ENCODE data around the gene LILRB4. TPM values are rescaled to one million over a fixed set of nuclear protein-coding genes. Genes with fewer than 3 reads are reported as not detected.
"Not testable (repeated sequence)": the region's sequence is repeated elsewhere in the genome, so short reads cannot be mapped to it uniquely, and the experiment has no call there.

The LILRB4 gene
- total RNA-seq, result under 1 TPM in 5 of 8 experiments, not detected in 3; 0.18 to 0.87 (median 0.38) TPM

DNA sequence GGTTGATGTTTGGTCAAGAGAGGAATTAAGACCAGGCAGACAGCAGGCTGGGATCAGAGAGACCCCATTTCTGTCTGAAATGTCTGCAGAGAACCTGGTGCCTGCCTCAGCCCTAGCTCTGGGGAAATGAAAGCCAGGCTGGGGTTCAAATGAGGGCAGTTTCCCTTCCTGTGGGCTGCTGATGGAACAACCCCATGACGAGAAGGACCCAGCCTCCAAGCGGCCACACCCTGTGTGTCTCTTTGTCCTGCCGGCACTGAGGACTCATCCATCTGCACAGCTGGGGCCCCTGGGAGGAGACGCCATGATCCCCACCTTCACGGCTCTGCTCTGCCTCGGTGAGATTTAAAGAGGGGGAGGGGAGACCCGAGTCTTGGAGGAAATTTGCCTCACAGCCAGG lies at the start of gene LILRB4:
TSS of gene LILRB4 (plus strand) at position 256 of the 400 bp plus-strand sequence. CDS start at position 305, 49 bp downstream.
- H3K4me1 ChIP-seq (replicated peaks in 1 of 2), result no peaks in the 10 kb centered on the region
- in situ Hi-C loops (cut with MboI; ENCODE audit: low pct_unique_long_range_greater_than_20kb in 2 of 9, low sequenced_read_pairs in 9 of 9, unreplicated experiment in 9 of 9), result loop anchor here in 1 of 9 experiments (25.0 kb wide), 1 partner anchor 175 kb away; no protein-coding TSS in a partner anchor
- ATAC-seq (replicated peaks in 6 of 8), result no peak
- H3K27ac ChIP-seq, result no peak within 1 kb of the TSS
- H3K4me3 ChIP-seq, result no peak within 1 kb of the TSS
- 53 to 80% methylated on average over 1 to 6 of the region's 7 CpGs; no CpG with 5 or more reads in 8 of the 10 experiments for WGBS, 10 experiments

DNA sequence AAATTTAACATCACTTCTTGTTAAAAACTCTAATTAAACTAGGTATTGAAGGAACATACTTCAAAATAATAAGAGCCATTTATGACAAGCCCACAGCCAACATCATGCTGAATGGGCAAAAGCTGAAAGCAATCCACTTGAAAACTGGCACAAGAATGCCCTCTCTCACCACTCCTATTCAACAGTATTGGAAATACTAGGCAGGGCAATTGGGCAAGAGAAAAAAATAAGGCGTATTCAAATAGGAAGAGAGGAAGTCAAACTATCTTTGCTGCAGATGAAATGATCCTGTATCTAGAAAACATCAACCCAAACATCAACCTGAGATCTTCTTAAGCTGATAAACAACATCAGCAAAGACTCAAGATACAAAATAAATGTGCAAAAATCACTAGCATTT lies 48.1 kb upstream of the LILRB4 start:
- in situ Hi-C loops (cut with MboI; ENCODE audit: low pct_unique_long_range_greater_than_20kb in 2 of 9, low sequenced_read_pairs in 9 of 9, unreplicated experiment in 9 of 9), result no loop called here
- no peaks in the 10 kb centered on the region for H3K4me1 ChIP-seq (replicated peaks in 1 of 2)
- H3K4me3 ChIP-seq, result no peak overlapping the region
- 0 to 80% (median 36%) methylated on average over 1 of the region's 1 CpG; no CpG with 5 or more reads in 4 of the 10 experiments for WGBS, 10 experiments
- H3K27ac ChIP-seq, result no peak overlapping the region
- ATAC-seq (replicated peaks in 6 of 8), result no peak

DNA sequence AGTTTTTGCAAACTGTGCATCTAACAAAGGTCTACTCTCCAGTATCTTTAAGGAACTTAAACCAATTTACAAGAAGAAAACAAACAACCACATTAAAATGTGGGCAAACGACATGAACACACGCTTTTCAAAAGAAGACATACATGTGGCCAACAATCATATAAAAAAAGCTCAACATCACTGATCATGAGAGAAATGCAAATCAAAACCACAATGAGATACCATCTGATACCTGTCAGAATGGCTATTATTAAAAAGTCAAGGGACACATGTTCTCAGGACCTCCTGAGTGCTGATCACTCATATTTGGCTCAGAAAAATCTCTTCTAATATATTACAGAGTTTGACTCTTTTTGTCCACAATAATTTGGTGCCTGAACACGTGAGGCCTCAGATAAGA lies 46.7 kb upstream of the LILRB4 start:
- in situ Hi-C loops (cut with MboI; ENCODE audit: low pct_unique_long_range_greater_than_20kb in 2 of 9, low sequenced_read_pairs in 9 of 9, unreplicated experiment in 9 of 9), result no loop called here
- 0 to 55% (median 17%) methylated on average over 1 to 3 of the region's 3 CpGs for WGBS, 10 experiments
- ATAC-seq (replicated peaks in 6 of 8), result no peak

DNA sequence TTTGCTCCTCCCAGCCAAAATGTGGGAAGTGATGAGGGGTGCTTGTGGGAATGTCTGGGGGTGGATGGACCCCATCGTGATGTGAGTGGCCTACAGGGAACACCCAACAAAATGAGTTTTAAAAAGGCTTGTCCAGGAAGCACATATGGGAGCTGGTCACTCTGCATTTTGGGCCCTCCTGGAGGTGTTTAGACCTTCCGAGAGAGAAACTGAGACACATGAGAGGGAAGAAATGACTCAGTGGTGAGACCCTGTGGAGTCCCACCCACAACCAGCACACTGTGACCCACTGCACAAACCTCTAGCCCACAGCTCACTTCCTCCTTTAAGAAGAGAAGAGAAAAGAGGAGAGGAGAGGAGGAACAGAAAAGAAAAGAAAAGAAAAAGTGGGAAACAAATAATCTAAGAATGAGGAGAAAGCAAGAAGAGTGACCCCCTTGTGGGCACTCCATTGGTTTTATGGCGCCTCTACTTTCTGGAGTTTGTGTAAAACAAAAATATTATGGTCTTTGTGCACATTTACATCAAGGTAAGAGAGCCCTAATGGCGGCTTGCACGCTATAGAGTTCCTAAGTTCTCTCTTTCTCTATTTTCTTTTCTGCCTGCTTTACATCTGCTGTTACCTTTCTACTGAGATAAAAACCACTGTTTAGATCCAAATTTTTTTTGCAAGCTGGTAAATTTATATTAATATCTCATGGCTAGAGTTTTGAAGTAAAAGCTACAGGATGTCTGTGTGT lies 45.8 kb upstream of the LILRB4 start:
- no peak overlapping the region for H3K27ac ChIP-seq
- in situ Hi-C loops (cut with MboI; ENCODE audit: low pct_unique_long_range_greater_than_20kb in 2 of 9, low sequenced_read_pairs in 9 of 9, unreplicated experiment in 9 of 9), result no loop called here
- 0 to 33% (median 15%) methylated on average over 1 to 5 of the region's 5 CpGs; no CpG with 5 or more reads in 1 of the 10 experiments for WGBS, 10 experiments

More for the DNA sequence above, 46.7 kb upstream of the LILRB4 start:
- no peak overlapping the region for H3K4me3 ChIP-seq
- H3K4me1 ChIP-seq (replicated peaks in 1 of 2), result no peaks in the 10 kb centered on the region
- H3K27ac ChIP-seq, result no peak overlapping the region

DNA sequence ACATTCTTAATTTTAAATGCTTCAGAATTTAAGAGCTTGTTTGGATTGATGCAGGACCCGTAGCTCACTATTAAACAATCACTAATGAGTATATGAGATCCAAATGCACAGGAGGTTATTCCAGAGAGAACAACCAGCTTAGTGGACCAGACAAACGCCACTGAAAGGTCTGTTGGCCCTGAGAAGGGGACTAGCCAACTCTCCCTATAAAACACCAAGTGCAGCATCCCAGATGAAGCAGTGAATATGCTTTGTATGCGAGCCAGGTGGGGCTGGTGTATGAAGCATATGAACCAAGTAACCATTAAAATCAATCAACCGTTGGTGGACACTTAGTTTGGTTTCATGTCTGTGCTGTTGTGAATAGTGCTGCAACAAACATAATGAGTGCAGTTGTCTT lies 42.3 kb upstream of the LILRB4 start:
- Histone ChIP-seq H3K4me1 (replicated peaks in 1 of 2) (no peaks in the 10 kb centered on the region), H3K4me3 (no peak overlapping the region), H3K27ac (no peak overlapping the region)
- 0 to 57% (median 15%) methylated on average over 1 to 4 of the region's 4 CpGs; no CpG with 5 or more reads in 2 of the 10 experiments for WGBS, 10 experiments
- in situ Hi-C loops (cut with MboI; ENCODE audit: low pct_unique_long_range_greater_than_20kb in 2 of 9, low sequenced_read_pairs in 9 of 9, unreplicated experiment in 9 of 9), result no loop called here
- ATAC-seq (replicated peaks in 6 of 8), result no peak

More for the DNA sequence above, 45.8 kb upstream of the LILRB4 start:
- no peak for ATAC-seq (replicated peaks in 6 of 8)
- Histone ChIP-seq H3K4me3 (no peak overlapping the region), H3K4me1 (replicated peaks in 1 of 2) (no peaks in the 10 kb centered on the region)

DNA sequence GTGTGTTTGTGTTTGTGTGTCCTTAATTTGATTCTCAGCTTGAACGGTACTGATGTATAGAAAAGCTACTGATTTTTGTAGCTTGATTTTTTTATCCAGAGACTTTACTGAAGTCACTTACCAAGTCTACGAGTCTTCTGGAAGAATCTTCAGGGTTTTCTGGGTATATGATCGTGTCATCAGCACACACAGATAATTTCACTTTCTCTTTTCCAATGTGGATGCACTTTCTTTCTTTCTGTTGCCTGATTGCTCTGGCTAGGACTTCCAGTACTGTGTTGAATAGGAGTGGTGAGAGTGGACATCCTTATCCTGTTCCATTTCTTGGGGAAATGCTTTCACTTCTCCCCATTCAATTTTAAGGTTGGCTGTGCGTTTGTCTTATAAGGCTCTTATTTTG lies 40.4 kb upstream of the LILRB4 start:
- Histone ChIP-seq H3K4me1 (replicated peaks in 1 of 2) (no peaks in the 10 kb centered on the region), H3K27ac (no peak overlapping the region), H3K4me3 (no peak overlapping the region)
- in situ Hi-C loops (cut with MboI; ENCODE audit: low pct_unique_long_range_greater_than_20kb in 2 of 9, low sequenced_read_pairs in 9 of 9, unreplicated experiment in 9 of 9), result no loop called here
- WGBS, 10 experiments, result 0 to 40% (median 11%) methylated on average over 1 to 4 of the region's 4 CpGs
- ATAC-seq (replicated peaks in 6 of 8), result no peak

DNA sequence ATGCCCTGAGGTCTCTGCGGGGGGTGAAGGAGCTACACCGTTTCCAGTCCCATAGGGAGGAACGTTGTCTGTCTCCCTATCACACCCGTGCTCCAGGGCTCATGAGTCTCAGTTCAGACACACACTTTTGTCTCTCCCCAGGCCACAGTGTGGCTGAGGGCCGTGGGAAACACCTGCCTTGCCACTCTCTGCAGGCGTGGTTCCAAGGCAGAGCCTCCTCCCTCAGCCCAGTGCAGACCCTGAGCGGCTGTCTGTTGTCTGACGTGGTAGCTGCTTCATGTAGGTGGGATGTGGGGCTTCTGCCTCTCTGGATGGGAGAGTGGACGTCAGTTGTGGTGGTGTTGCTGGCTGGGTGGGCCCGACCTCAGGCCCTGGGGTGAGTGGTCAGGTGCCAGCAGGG lies 38.6 kb upstream of the LILRB4 start:
- H3K4me1 ChIP-seq (replicated peaks in 1 of 2); H3K27ac ChIP-seq; ATAC-seq (replicated peaks in 6 of 8); H3K4me3 ChIP-seq; in situ Hi-C loops (cut with MboI; ENCODE audit: low pct_unique_long_range_greater_than_20kb in 2 of 9, low sequenced_read_pairs in 9 of 9, unreplicated experiment in 9 of 9): not testable (repeated sequence)
- WGBS, 10 experiments, result no CpG with 5 or more reads among the region's 10 CpGs

DNA sequence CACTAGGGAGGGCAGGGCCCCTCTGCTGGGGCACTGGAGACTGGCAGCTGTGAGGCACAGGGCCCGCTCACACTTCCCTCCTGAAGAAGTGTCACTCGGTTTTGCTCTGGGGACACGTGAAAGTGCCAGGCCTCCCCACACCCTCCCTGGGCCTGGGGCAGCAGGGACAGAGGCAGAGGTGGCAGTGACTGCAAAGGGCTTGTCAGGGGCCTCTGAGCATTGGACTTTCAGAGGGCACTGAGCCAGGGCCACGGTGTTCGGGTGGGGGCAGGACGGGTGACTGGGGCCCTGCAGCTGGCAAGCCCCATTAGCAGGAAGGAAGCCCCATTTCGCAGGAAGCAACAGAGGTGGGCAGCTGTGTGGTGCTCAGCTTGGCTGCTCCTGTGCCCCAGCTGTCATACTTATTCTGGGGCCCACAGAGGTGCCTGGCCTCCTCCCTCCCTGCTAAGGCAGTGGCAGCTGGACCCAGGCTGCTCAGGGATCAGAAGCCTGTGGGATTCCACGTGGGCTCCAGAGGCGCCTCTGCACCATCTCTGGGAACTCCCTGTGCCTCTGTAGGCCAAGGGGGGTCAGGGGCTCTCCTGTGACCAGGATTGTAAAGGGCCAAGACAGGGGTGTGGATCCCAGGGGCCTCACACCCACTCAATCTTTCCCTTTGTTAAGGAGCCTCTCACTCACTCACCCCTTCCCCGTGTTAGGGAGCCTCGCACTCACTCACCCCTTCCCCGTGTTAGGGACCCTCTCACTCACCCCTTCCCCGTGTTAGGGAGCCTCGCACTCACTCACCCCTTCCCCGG lies 37.7 kb upstream of the LILRB4 start:
- WGBS, 10 experiments, result 38% methylated on average over 3 of the region's 15 CpGs; no CpG with 5 or more reads in 9 of the 10 experiments
- ATAC-seq (replicated peaks in 6 of 8); in situ Hi-C loops (cut with MboI; ENCODE audit: low pct_unique_long_range_greater_than_20kb in 2 of 9, low sequenced_read_pairs in 9 of 9, unreplicated experiment in 9 of 9); H3K27ac ChIP-seq; H3K4me3 ChIP-seq; H3K4me1 ChIP-seq (replicated peaks in 1 of 2): not testable (repeated sequence)

DNA sequence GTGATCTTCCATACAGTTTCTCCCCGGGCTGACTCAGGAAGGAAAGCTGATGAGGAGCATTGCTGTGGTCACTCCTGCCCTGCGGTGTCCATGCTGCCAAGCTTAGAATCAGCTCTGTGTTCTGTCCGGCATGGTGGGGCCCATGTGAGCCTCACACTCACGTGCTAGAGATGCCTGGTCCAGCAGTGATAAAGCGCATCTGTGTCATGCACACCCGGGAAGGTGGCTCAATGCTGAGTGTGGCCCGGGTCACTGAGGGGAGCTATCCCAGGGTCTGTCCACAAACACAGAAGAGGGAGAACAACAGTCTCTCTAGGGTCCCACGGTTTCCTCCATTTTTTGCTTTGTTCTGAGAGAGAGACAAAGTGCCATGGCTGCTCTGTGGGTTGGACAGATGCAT lies 36.0 kb upstream of the LILRB4 start:
- WGBS, 10 experiments, result 0 to 80% (median 50%) methylated on average over 1 to 6 of the region's 8 CpGs; no CpG with 5 or more reads in 2 of the 10 experiments
- no peak overlapping the region for H3K4me3 ChIP-seq
- in situ Hi-C loops (cut with MboI; ENCODE audit: low pct_unique_long_range_greater_than_20kb in 2 of 9, low sequenced_read_pairs in 9 of 9, unreplicated experiment in 9 of 9), result no loop called here
- H3K27ac ChIP-seq, result no peak overlapping the region
- ATAC-seq (replicated peaks in 6 of 8), result no peak
- no peaks in the 10 kb centered on the region for H3K4me1 ChIP-seq (replicated peaks in 1 of 2)

DNA sequence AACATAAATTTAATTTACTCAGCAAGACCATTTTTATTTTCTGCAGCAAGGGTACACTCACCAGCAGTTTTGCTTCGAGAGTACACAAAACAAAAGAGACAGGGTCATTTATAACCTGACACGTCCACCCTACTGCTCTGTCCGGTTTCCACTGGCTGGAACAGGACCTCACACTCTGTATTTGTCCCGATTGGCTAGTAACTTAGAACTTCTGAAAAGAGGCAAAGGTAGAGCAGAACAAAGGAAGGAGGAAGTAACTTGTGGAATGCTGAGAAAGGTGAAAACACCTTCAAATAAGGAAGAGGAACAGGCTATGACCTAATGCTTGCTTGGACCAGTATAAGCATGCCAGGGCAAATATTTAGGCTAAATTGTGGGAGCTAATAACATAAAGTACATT lies 34.9 kb upstream of the LILRB4 start:
- H3K4me1 ChIP-seq (replicated peaks in 1 of 2); ATAC-seq (replicated peaks in 6 of 8); in situ Hi-C loops (cut with MboI; ENCODE audit: low pct_unique_long_range_greater_than_20kb in 2 of 9, low sequenced_read_pairs in 9 of 9, unreplicated experiment in 9 of 9); H3K27ac ChIP-seq; H3K4me3 ChIP-seq: not testable (repeated sequence)
- WGBS, 10 experiments, result 0 to 54% (median 17%) methylated on average over 1 to 4 of the region's 4 CpGs; no CpG with 5 or more reads in 2 of the 10 experiments

DNA sequence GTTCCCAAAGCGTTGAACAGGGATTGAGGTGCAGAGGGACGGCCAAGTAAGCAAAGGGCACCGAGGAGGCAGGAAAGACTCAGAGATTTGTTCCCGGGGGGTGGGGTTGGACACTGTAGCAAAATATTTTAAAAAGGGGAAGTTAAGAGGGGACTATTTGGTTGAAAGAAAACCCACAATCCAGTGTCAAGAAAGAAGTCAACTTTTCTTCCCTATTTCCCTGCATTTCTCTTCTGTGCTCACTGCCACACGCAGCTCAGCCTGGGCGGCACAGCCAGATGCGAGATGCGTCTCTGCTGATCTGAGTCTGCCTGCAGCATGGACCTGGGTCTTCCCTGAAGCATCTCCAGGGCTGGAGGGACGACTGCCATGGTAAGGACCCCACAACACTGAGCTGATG lies 32.5 kb upstream of the LILRB4 start, which contains the start of gene LILRB1:
TSS of gene LILRB1 (plus strand) at position 223 of the 400 bp plus-strand sequence. CDS start 590 bp downstream, outside the sequence.
- H3K4me1 ChIP-seq (replicated peaks in 1 of 2); in situ Hi-C loops (cut with MboI; ENCODE audit: low pct_unique_long_range_greater_than_20kb in 2 of 9, low sequenced_read_pairs in 9 of 9, unreplicated experiment in 9 of 9); ATAC-seq (replicated peaks in 6 of 8); H3K4me3 ChIP-seq; H3K27ac ChIP-seq: not testable (repeated sequence)
- 0 to 100% (median 43%) methylated on average over 1 to 7 of the region's 9 CpGs; no CpG with 5 or more reads in 2 of the 10 experiments for WGBS, 10 experiments

DNA sequence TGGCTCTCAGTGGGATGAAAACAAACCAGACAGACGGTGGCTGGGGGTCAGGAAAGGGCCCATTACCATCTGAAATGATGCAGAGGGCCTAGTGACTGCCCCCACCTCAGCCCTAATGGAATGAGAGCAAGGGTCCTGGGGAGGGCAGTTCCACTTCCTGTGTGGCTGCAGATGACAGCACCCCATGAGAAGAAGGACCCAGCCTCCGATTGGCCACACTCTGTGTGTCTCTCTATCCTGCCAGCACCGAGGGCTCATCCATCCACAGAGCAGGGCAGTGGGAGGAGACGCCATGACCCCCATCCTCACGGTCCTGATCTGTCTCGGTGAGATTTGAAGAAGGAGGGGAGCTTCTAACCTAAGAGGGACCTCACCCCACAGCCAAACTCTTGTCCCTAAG lies 32.0 kb upstream of the LILRB4 start:
- no peak for ATAC-seq (replicated peaks in 6 of 8)
- WGBS, 10 experiments, result 0 to 17% (median 0%) methylated on average over 1 to 2 of the region's 6 CpGs; no CpG with 5 or more reads in 7 of the 10 experiments
- in situ Hi-C loops (cut with MboI; ENCODE audit: low pct_unique_long_range_greater_than_20kb in 2 of 9, low sequenced_read_pairs in 9 of 9, unreplicated experiment in 9 of 9), result no loop called here
- Histone ChIP-seq H3K27ac (no peak overlapping the region), H3K4me3 (no peak overlapping the region), H3K4me1 (replicated peaks in 1 of 2) (no peaks in the 10 kb centered on the region)

Measured in motor neuron (in vitro differentiated cells).